Gastrocnemius medialis (tissue), 4 donors: ENCODE results near the gene BUB1B.

Experiments used
- POLR2A ChIP-seq, 2 donors: fragments of 450-650 bp; IDR thresholded peaks; one replicate each; pipeline ENCODE4 v1.6.1; 2017; ENCODE audit warnings: antibody characterized with exemption in 2 of 2, mild to moderate bottlenecking in 2 of 2, moderate library complexity in 2 of 2
- TF ChIP-seq, protein P1 (sequence below), 5 experiments: fragments of 450-650 bp in 3 of 5; fragments of 200-600 bp in 2 of 5; sonication (generic) in 2 of 5; IDR thresholded peaks in 4 of 5; conservative IDR thresholded peaks in 1 of 5; 1 replicate in 4 of 5; 2 replicates in 1 of 5; pipeline ENCODE4 v1.5.1; 2016 to 2019; ENCODE audit warnings: antibody characterized with exemption in 5 of 5, mild to moderate bottlenecking in 3 of 5, moderate library complexity in 3 of 5

DNA sequence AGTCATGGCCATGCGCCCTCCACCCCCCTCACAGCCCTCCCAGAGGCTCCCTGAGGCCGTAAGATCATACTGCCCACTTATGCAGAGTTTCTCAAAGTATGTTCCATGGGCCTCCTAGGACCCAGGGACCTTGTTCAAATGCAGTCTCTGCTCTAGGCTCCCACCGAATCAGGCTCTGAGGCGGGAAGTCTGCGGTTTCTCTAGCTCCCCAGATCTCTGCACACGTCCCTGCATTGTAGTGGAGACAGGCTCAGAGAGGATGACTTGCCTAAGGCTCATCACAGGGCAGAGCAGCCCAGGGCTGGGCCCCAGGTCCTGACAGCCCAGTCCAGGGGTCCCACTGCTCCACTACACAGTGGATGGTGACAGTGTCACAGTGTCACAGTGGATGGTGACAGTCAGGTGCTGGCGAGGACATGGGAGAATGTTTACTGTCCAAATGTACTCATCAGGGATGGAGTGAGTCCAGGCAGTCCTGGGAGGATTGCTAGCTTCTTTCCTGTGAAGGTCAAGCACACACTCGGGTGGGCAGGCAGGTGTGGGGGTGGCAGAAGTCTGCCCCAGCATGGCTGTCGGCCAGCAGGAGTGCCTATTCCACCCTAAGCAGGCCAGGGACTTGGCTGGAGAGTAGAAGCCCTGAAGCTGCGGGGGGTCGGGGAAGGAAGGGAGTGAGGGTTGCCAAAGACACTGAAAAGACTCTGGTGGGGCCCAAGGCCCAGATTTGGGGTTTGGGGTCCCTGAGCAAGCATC is 109.6 kb downstream of the BUB1B start:
- TF ChIP-seq, protein P1, sequence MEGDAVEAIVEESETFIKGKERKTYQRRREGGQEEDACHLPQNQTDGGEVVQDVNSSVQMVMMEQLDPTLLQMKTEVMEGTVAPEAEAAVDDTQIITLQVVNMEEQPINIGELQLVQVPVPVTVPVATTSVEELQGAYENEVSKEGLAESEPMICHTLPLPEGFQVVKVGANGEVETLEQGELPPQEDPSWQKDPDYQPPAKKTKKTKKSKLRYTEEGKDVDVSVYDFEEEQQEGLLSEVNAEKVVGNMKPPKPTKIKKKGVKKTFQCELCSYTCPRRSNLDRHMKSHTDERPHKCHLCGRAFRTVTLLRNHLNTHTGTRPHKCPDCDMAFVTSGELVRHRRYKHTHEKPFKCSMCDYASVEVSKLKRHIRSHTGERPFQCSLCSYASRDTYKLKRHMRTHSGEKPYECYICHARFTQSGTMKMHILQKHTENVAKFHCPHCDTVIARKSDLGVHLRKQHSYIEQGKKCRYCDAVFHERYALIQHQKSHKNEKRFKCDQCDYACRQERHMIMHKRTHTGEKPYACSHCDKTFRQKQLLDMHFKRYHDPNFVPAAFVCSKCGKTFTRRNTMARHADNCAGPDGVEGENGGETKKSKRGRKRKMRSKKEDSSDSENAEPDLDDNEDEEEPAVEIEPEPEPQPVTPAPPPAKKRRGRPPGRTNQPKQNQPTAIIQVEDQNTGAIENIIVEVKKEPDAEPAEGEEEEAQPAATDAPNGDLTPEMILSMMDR (IDR thresholded peaks at IDR 0.05 in 4 of 5, conservative IDR thresholded peaks at IDR 0.05 in 1 of 5) = no peak
- no peak for TF ChIP-seq POLR2A (IDR thresholded peaks at IDR 0.05)
